Measurements from ENCODE around the gene ZNF662. TPM values are rescaled to one million over a fixed set of nuclear protein-coding genes. Genes with fewer than 3 reads are reported as not detected.

ZNF662 gene
- total RNA-seq, 1 donor from 2014 or later: not detected

DNA sequence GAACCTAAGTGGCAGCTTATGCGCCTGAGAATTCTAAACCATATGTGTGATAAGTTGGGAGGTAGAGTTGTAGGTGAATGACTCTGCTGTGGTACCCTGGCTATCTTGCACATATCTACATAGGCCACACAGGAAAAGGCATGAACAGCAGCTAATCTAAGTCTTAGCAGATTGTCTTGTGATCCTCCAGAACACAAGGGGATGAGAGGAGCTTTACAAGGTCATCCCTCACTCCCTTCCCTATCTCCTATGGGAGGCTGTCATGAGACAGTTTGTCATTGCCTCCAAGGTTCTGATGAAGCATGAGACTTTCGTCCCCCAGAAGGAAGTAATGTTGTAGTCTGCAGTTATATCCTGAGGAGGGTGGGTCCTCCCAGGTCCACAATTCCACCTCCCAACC, 3.7 kb upstream of the ZNF662 start:
- Histone ChIP-seq H3K27ac (no peak overlapping the region), H2AFZ (replicated peaks) (no peak overlapping the region), H3K9ac (no peak overlapping the region), H4K20me1 (ENCODE audit: low read depth) (no peaks in the 10 kb centered on the region), H3K9me3 (ENCODE audit: low read depth) (no peaks in the 10 kb centered on the region), H3F3A (ENCODE audit: low read depth) (peaks cover 5% of the 10 kb centered on the region), H3K4me1 (no peaks in the 10 kb centered on the region), H3K36me3 (no peaks in the 10 kb centered on the region), H3K27me3 (no peaks in the 10 kb centered on the region), H3K4me3 (no peak overlapping the region), H3K79me2 (ENCODE audit: low read depth) (no peaks in the 10 kb centered on the region), H3K4me2 (no peak overlapping the region)
- peaks cover 10% of the 10 kb centered on the region for H3K9me3 Mint-ChIP-seq
- no peak overlapping the region for H3K27ac Mint-ChIP-seq
- no peaks in the 10 kb centered on the region for H3K27me3 Mint-ChIP-seq (ENCODE audit: insufficient read depth, low read depth)
- H3K4me3 Mint-ChIP-seq: no peak overlapping the region
- H3K36me3 Mint-ChIP-seq: no peaks in the 10 kb centered on the region
- no peak for TF ChIP-seq EZH2 (IDR thresholded peaks at IDR 0.05)
- no peak for TF ChIP-seq EZH2phosphoT487 (IDR thresholded peaks at IDR 0.05)
- H3K4me1 Mint-ChIP-seq: peaks cover 3% of the 10 kb centered on the region
- no peak for DNase-seq (ENCODE audit: low spot score)

- Histone ChIP-seq H3K9me3 (ENCODE audit: low read depth) (no peaks in the 10 kb centered on the region), H3K79me2 (ENCODE audit: low read depth) (no peaks in the 10 kb centered on the region), H4K20me1 (ENCODE audit: low read depth) (no peaks in the 10 kb centered on the region), H3K36me3 (no peaks in the 10 kb centered on the region), H3K9ac (no peak overlapping the region), H3K27ac (no peak overlapping the region), H2AFZ (replicated peaks) (no peak overlapping the region), H3K27me3 (no peaks in the 10 kb centered on the region), H3K4me1 (no peaks in the 10 kb centered on the region), H3K4me3 (no peak overlapping the region), H3K4me2 (no peak overlapping the region), H3F3A (ENCODE audit: low read depth) (peaks cover 5% of the 10 kb centered on the region)
- no peak overlapping the region for H3K4me3 Mint-ChIP-seq
- H3K27me3 Mint-ChIP-seq (ENCODE audit: insufficient read depth, low read depth): no peaks in the 10 kb centered on the region
- H3K27ac Mint-ChIP-seq: no peak overlapping the region
- H3K4me1 Mint-ChIP-seq: peaks cover 3% of the 10 kb centered on the region
- TF ChIP-seq EZH2phosphoT487 (IDR thresholded peaks at IDR 0.05): no peak
- TF ChIP-seq CTCF (IDR thresholded peaks at IDR 0.05): no peak
- TF ChIP-seq EZH2 (IDR thresholded peaks at IDR 0.05): no peak
- no peak for DNase-seq (ENCODE audit: low spot score)
- peaks cover 14% of the 10 kb centered on the region for H3K9me3 Mint-ChIP-seq
- no peaks in the 10 kb centered on the region for H3K36me3 Mint-ChIP-seq
Measured at GRCh38 chr3:42904076-42904475, 1.9 kb upstream of the ZNF662 start.

DNA sequence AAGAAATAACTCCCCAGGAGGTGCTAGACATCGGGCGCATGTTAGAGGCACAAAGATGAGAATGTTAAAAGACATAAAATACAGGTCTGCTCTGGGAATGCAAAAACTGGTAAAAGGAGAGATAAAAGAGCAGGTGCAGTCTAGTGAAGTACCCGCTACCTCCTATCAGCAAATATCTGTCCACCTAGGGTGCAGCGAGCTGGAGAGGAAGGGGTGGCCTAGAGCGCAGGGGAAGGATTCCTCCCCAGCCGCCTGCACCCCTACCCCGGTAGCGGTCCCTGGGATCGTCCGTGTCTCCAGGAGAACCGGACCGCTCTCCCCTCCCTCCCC, 237 bp upstream of the ZNF662 start:
- no peak overlapping the region for H3K4me3 ChIP-seq
- no peaks in the 10 kb centered on the region for H3K4me1 ChIP-seq
- Mint-ChIP-seq H3K4me1 (peaks cover 3% of the 10 kb centered on the region), H3K4me3 (no peak overlapping the region), H3K9me3 (peaks cover 17% of the 10 kb centered on the region), H3K27me3 (ENCODE audit: insufficient read depth, low read depth) (peaks cover 3% of the 10 kb centered on the region), H3K36me3 (no peaks in the 10 kb centered on the region), H3K27ac (no peak overlapping the region)
- H3F3A ChIP-seq (ENCODE audit: low read depth): peaks cover 5% of the 10 kb centered on the region
- H2AFZ ChIP-seq (replicated peaks): no peak overlapping the region
- H3K27me3 ChIP-seq: no peaks in the 10 kb centered on the region
- no peaks in the 10 kb centered on the region for H3K36me3 ChIP-seq
- H3K4me2 ChIP-seq: no peak overlapping the region
- H3K9me3 ChIP-seq (ENCODE audit: low read depth): no peaks in the 10 kb centered on the region
- H3K27ac ChIP-seq: no peak overlapping the region
- TF ChIP-seq EZH2phosphoT487 (IDR thresholded peaks at IDR 0.05) (no peak), CTCF (IDR thresholded peaks at IDR 0.05) (no peak), EZH2 (IDR thresholded peaks at IDR 0.05) (no peak)
- no peaks in the 10 kb centered on the region for H3K79me2 ChIP-seq (ENCODE audit: low read depth)
- H3K9ac ChIP-seq: no peak overlapping the region
- DNase-seq (ENCODE audit: low spot score): no peak
- no peaks in the 10 kb centered on the region for H4K20me1 ChIP-seq (ENCODE audit: low read depth)

GRCh38 chr3:42906848-42907183, 874 bp downstream of the ZNF662 start:
- peak; percentile 61 for DNase-seq (ENCODE audit: low spot score)
- Histone ChIP-seq H3K4me1 (no peaks in the 10 kb centered on the region), H3K9me3 (ENCODE audit: low read depth) (no peaks in the 10 kb centered on the region), H3F3A (ENCODE audit: low read depth) (peaks cover 9% of the 10 kb centered on the region), H3K36me3 (no peaks in the 10 kb centered on the region), H2AFZ (replicated peaks) (no peak overlapping the region), H3K27me3 (no peaks in the 10 kb centered on the region), H3K4me2 (peak overlapping the region; percentile 31), H3K79me2 (ENCODE audit: low read depth) (no peaks in the 10 kb centered on the region), H3K4me3 (no peak overlapping the region), H4K20me1 (ENCODE audit: low read depth) (no peaks in the 10 kb centered on the region), H3K9ac (no peak overlapping the region), H3K27ac (no peak overlapping the region)
- H3K36me3 Mint-ChIP-seq: no peaks in the 10 kb centered on the region
- H3K9me3 Mint-ChIP-seq: peaks cover 19% of the 10 kb centered on the region
- peaks cover 3% of the 10 kb centered on the region for H3K4me1 Mint-ChIP-seq
- H3K4me3 Mint-ChIP-seq: no peak overlapping the region
- TF ChIP-seq CTCF (IDR thresholded peaks at IDR 0.05): no peak
- no peak for TF ChIP-seq EZH2phosphoT487 (IDR thresholded peaks at IDR 0.05)
- no peak for TF ChIP-seq EZH2 (IDR thresholded peaks at IDR 0.05)
- peaks cover 3% of the 10 kb centered on the region for H3K27me3 Mint-ChIP-seq (ENCODE audit: insufficient read depth, low read depth)
- H3K27ac Mint-ChIP-seq: no peak overlapping the region
